Stimulated activated CD4-positive, alpha-beta T cell treated with anti-CD3 and anti-CD28 coated beads, Interleukin-1b, Interleukin-23, amount 100 ng/mL, for 1 hour (primary cell): ENCODE data around the gene PAK4.
"Not testable (repeated sequence)": the region's sequence is repeated elsewhere in the genome, so short reads cannot be mapped to it uniquely, and the experiment has no call there.

Experiments
- DNase-seq, 2 donors: peaks; one replicate each; pipeline ENCODE4 v3.0.0-alpha.2; 2020; ENCODE audit warnings: low read depth in 2 of 2

Gene PAK4

DNA sequence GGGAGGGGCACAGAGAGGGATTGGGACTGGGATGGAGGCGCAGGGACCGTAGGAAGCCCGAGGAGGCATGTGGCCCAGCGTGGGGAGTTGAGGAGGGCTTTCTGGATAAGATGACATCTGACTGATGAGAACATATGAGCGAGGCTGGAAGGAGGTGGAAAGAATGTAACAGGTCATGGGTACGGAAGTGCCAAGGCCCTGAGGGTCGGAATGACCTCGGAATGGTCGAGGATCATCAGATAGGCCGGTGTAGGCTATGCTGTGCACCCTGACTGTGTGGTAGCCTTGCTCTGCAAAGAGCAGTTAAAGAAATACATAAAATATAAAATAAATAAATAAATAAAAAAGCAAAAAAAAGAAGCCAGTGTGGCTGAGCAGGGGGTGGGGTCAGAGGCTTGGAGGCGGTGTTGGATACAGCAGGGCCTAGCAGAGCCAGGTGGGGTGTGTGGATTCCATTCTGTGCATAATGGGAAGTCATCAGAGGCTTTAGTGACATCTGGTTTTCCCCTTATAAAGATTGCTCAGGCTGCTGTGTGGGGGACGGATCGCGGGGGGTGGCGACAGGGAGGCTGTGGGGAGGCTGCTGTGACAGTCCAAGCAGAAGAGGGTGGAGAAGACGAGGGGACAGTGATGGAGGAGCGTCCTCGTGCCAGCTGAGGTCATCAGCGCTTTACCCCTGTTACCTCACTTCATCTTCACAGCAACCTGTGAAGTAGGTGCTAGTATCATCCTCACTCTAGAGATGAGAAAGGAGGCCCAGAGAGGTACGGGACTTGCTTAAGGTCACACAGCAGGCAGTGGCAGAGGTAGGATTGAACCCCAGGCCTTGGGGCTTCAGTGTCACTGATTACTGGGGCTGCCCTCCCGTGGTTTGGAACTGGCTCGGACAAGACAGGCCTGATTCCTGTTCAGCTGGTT is 5.0 kb downstream of the PAK4 start:
- DNase-seq, result no peak

- DNase-seq, result no peak
These were observed 5.7 kb downstream of the PAK4 start for GRCh38 chr19:39131255-39131755.

- DNase-seq, result no peak
These were observed 6.9 kb downstream of the PAK4 start for GRCh38 chr19:39132344-39132969.

GRCh38 chr19:39133431-39134270 is 8.1 kb downstream of the PAK4 start:
- no peak for DNase-seq

DNA sequence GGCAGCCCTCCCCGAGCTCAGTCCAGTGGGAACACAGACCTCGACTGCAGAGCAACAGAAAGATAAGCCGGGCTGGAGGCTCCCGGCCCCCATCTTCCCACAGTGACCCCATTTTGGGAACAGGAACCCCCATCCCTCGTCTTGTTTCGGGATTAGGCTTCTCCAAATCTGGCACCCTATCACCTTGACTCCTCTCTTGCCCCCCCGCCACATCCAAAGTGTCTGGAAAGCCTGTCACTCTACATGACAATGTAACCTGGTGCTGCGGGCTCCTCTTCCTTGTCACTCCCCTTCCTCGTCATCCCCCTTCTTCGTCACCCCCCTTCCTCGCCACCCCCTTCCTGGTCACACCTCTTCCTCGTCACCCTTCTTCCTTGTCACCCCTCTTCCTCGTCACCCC is 10.1 kb downstream of the PAK4 start:
- DNase-seq, result no peak

DNA sequence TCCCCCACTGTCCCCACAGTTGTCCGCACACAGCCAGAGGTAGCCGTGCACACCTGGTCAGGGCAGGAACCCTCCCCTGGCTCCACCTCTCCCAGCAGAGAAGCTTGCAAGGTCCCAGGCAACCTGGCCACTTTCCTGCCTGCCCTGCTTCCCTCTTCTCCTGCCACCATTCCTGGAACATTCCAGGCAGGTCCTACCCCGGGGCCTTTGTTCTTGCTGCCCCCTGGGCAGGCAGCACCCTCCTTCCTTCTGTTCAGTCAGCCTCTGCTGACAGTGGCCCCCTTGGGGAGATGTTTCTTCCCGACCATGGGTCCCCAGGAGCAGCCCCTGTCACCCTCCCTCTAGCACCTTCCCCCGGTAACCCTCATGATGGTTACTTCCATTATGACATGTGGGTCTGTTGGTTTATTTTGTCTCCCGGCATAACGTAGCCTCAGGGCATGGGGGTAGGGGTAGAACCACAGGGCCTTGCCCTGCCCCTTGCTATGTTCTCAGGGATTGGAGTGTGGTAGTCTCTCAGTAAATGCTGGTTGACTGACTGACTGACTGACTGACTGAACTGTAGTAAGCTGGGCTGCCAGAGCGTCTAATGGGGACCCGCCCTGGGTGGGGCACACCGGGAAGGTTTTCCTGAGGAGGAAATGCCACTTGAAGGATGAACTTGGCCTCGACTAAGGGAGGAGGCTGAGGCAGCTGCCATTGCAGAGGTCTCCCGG is 10.8 kb downstream of the PAK4 start:
- DNase-seq, result no peak

DNA sequence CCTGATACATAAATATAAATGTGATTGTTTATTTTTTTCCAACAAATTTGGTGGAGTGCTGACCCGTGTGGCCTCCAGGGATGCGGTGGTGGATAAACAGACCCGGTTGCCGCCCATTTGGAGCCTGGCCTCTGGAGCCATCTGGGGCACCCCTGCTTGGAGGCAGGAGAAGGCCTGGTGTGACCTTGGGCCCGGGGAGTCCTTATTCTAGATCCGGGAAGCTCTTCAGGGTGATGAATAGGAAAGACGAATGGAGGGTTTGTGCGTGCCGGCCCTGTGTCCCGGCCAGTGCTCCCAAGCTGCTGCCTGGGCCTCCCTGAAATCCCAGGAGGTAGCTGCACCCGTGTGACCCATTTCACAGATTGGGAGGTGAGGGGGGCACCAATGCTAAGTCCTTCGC is 11.5 kb downstream of the PAK4 start:
- no peak for DNase-seq

DNA sequence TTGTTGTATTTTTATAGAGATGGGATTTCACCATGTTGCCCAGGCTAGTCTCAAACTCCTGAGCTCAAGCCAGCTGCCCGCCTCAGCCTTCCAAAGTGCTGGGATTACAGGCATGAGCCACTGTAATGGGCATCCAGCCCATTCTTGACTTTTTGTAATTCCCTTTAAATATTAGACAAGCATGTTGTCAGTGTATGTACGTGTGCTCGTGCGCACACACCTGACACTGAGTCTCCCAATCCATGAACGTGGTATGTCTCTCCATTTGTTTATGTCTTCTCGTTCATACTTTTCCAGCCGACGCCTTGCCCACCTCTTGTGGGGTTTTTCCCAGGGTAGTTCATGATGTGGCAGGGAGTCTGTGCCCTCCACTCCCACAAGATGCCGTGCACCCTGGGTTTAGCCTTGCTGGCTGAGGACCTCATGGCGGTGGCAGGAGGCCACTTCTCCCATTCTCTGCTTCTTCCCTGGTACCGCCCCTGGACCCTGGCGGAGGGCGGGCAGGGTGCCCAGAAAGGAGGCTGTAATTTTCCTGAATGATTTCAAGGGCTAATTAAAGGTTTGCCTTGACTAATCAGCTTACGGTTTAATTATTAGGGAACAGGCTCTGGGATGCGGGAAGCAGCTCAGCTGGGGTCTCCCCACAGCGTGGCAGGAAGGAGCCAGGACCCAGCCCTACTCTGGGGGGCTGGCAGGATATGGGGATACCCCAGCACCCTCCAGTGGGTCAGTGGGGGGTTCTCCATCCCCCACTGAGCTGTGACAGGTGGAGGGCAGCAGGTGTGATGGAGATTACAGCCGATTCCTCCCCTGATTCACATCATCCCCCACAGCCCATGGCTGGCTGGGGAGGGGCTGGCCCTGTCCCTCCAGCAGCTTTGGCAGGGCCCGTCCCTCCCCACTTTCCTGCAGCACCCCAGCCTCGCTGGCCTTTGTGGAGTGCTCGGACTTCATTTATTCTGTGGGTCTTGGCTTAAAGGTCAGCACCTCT is 12.9 kb downstream of the PAK4 start:
- DNase-seq, result no peak

GRCh38 chr19:39139305-39139874 is 13.8 kb downstream of the PAK4 start:
- no peak for DNase-seq

DNA sequence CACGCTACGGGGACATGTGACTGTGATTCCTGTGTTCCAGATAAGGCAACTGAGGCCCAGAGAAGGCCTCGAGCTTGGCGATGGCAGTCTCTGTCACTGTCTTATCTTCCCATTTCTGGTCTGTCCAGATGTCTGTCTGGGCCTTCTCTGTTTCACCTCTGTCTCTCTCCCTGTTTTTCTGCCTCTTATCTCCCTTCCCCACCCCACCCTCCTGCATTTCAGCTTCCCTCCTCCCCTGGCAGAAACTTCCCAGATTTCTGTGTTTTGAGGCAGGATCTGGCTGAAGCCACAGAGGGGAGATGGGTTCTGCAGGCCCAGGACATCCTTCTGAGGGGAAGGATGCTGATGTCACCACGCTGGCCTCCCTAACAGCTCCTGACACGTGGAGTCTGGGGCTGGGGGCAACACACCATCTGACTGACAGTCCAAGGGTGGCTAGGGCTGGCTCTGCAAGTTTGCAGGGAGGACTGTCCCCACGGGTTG is 14.4 kb downstream of the PAK4 start:
- DNase-seq, result no peak

DNA sequence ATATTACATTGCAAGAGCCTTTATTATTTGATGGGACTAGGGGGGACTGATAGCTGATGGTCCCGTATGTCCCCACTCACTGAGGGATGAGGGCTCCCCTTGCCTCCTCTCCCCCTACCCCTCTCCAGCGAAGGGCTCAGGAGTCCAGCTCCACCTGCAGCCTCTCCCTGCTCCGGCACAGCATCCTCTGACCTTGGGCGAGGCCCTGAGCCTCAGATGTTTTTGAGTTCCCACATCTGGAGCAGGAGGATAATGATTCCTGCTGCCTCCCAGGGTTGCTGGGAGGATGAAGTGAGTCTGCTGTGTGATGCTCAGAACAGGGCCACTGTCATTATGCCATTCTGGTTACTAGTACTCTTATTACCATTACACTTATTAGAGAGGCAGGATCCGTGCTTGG is 15.0 kb downstream of the PAK4 start:
- no peak for DNase-seq

DNA sequence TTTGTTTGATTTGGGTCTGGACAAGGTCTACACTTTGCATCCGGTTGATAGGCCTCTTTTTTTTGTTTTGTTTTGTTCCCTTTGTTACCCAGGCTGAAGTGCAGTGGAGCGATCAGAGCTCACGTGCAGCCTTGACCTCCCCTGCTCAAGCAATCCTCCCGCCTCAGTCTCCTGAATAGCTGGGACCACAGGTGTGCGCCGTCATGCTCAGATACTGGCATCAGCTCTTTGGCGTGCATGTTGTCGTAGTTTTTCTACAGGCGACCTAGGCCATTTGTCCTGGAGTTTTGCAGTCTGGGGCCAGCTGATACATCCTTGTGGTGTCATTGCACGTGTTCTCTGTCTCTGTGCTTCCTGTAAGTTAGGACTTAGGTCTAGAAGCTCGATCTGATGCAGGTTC is 16.3 kb downstream of the PAK4 start:
- no peak for DNase-seq

DNA sequence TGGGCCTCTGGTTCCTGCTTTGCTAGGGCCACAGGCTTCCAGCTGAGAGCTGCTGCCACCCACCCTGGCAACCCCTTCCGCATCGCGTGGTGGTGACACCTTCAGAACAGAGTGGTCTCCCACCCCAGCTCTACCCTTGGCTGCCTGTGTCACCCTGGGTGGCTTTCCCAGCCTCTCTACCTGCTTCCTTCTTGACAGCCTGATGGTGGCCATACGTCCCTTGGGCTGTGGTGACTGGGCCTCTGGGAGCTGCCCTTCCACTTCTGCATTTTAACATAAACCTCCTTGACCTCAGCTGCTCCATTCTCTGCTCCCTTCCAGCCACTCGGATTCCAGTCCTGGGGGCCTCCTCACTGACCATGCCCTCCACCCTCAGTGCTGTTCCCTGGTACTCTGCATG is 17.0 kb downstream of the PAK4 start:
- DNase-seq, result no peak

DNA sequence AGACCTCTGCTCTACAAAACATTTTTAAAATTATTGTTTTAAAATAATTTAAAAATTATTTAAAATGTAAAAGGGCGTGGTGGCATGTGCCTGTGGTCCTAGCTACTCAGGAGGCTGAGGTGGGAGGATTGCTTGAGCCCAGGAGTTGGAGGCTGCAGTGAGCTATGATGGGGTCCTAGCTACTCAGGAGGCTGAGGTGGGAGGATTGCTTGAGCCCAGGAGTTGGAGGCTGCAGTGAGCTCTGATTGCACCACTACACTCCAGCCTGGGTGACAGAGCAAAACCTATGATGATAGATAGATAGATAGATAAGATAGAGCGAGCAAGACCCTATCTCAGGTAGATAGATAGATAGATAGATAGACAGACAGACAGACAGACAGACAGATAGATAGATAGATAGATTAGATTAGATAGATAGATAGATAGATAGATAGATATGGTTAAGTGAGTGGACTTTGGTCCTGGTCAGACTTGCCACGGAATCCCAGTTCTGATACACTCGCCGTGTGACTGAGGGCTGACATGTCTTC is 18.2 kb downstream of the PAK4 start:
- not testable (repeated sequence) for DNase-seq

GRCh38 chr19:39144290-39145071 is 18.9 kb downstream of the PAK4 start:
- no peak for DNase-seq

GRCh38 chr19:39145180-39145953 is 19.8 kb downstream of the PAK4 start:
- DNase-seq, result no peak

DNA sequence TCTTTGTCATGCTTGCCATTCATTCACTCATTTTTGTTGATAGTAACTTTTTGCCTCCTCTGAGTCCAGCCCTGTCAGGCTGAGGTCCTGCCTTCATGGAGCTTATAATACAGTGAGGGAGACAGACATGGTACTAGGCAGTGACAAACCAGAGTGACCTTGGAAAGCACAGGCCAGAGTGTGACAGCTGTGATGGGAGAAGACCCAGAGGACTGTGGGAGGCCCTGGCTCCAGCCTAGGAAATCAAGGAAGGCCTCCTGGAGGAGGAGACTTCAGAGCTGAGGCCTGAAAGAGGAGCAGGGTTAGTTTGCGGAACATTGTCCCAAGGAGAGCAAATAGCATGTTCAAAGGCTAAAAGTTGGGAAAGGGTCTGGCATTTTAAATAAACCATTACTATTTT is 20.5 kb downstream of the PAK4 start:
- no peak for DNase-seq
